ENCODE data around the gene PJVK. TPM values are rescaled to one million over a fixed set of nuclear protein-coding genes. Genes with fewer than 3 reads are reported as not detected.
"Not testable (repeated sequence)": the region's sequence is repeated elsewhere in the genome, so short reads cannot be mapped to it uniquely, and the experiment has no call there.

PJVK gene
- total RNA-seq, 1 donor from 2014 or later = 2.0 TPM

- Mint-ChIP-seq H3K27ac (ENCODE audit: unreplicated experiment) (no peak overlapping the region), H3K4me3 (ENCODE audit: unreplicated experiment) (no peak overlapping the region), H3K9me3 (ENCODE audit: unreplicated experiment) (peaks cover 13% of the 10 kb centered on the region), H3K36me3 (ENCODE audit: unreplicated experiment) (no peaks in the 10 kb centered on the region), H3K27me3 (ENCODE audit: unreplicated experiment) (no peaks in the 10 kb centered on the region), H3K4me1 (ENCODE audit: low read depth, unreplicated experiment) (peaks cover 6% of the 10 kb centered on the region)
- TF ChIP-seq, protein P1, sequence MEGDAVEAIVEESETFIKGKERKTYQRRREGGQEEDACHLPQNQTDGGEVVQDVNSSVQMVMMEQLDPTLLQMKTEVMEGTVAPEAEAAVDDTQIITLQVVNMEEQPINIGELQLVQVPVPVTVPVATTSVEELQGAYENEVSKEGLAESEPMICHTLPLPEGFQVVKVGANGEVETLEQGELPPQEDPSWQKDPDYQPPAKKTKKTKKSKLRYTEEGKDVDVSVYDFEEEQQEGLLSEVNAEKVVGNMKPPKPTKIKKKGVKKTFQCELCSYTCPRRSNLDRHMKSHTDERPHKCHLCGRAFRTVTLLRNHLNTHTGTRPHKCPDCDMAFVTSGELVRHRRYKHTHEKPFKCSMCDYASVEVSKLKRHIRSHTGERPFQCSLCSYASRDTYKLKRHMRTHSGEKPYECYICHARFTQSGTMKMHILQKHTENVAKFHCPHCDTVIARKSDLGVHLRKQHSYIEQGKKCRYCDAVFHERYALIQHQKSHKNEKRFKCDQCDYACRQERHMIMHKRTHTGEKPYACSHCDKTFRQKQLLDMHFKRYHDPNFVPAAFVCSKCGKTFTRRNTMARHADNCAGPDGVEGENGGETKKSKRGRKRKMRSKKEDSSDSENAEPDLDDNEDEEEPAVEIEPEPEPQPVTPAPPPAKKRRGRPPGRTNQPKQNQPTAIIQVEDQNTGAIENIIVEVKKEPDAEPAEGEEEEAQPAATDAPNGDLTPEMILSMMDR (IDR thresholded peaks at IDR 0.05; ENCODE audit: partially characterized antibody, unreplicated experiment) = no peak
- DNase-seq = no peak
Measured at GRCh38 chr2:178417916-178418315, 33.3 kb upstream of the PJVK start.

DNA sequence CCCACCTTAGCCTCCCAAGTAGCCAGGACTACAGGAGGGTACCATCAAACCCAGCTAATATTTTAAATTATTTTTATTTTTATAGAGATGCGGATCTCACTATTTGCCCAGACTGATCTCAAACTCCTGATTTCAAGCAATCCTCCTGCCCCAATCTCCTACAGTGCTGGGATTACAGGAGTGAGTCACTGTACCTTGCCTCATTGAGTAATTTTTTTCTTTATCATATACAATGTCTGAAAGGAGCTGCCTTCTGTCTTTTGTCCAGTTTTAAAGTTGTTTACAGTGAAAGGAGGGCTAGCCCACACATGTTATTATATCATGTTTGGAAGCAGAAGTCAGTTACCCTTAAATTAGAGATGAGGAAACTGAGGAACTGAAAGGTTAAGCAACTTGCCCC lies 32.8 kb upstream of the PJVK start:
- H3K36me3 Mint-ChIP-seq (ENCODE audit: unreplicated experiment) = no peaks in the 10 kb centered on the region
- no peak overlapping the region for H3K4me3 Mint-ChIP-seq (ENCODE audit: unreplicated experiment)
- TF ChIP-seq, protein P1 (IDR thresholded peaks at IDR 0.05; ENCODE audit: partially characterized antibody, unreplicated experiment) = no peak
- DNase-seq = no peak
- no peak overlapping the region for H3K27ac Mint-ChIP-seq (ENCODE audit: unreplicated experiment)
- peaks cover 13% of the 10 kb centered on the region for H3K9me3 Mint-ChIP-seq (ENCODE audit: unreplicated experiment)
- no peaks in the 10 kb centered on the region for H3K27me3 Mint-ChIP-seq (ENCODE audit: unreplicated experiment)
- peaks cover 6% of the 10 kb centered on the region for H3K4me1 Mint-ChIP-seq (ENCODE audit: low read depth, unreplicated experiment)

DNA sequence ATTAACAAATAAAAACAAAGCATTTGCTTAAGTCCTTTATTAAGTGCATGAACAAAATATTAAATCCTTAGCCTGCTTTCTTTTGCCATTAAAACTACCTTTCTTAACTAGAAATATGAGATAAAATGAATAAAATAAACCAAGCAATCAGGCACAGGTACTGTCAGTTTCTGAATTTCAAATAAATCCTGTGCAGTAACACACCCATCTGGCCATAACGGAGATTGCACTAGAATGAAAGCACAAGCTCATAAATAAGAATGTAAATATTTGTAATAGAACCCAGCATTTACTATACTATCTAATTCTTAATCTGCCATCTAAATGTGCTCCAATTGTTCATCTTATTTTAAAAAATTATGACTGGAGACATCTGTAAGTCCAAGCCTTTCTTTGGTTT lies 32.1 kb upstream of the PJVK start:
- Mint-ChIP-seq H3K9me3 (ENCODE audit: unreplicated experiment) (peaks cover 9% of the 10 kb centered on the region), H3K4me1 (ENCODE audit: low read depth, unreplicated experiment) (peaks cover 6% of the 10 kb centered on the region), H3K4me3 (ENCODE audit: unreplicated experiment) (no peak overlapping the region), H3K27ac (ENCODE audit: unreplicated experiment) (no peak overlapping the region), H3K27me3 (ENCODE audit: unreplicated experiment) (no peaks in the 10 kb centered on the region), H3K36me3 (ENCODE audit: unreplicated experiment) (no peaks in the 10 kb centered on the region)
- no peak for DNase-seq
- TF ChIP-seq, protein P1 (IDR thresholded peaks at IDR 0.05; ENCODE audit: partially characterized antibody, unreplicated experiment) = peak; percentile 26

DNA sequence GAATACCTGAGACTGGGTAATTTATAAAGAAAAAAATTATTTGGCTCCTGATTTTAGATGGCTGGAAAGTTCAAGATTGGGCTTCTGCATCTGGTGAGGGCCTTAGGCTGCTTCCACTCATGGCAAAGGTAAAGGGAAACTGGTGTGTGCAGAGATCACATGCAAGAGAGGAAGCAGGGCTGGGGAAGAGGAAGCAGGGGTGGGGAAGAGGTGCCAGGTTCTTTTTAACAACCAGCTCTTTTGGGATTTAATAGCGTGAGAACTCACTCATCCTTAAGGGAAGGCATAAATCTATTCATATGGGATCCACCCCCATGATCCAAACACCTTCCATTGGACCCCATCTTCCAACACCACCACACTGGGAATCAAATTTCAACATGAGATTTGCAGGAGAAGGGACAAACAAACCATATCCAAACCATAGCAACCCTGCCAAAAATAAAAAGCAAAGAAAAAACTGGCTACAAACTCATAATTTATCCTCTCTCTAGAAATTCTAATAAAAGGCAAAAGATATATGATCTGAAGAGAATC lies 30.6 kb upstream of the PJVK start:
- Mint-ChIP-seq H3K4me1 (ENCODE audit: low read depth, unreplicated experiment) (no peaks in the 10 kb centered on the region), H3K27ac (ENCODE audit: unreplicated experiment) (no peak overlapping the region), H3K36me3 (ENCODE audit: unreplicated experiment) (peaks cover 14% of the 10 kb centered on the region), H3K4me3 (ENCODE audit: unreplicated experiment) (no peak overlapping the region), H3K9me3 (ENCODE audit: unreplicated experiment) (peaks cover 6% of the 10 kb centered on the region), H3K27me3 (ENCODE audit: unreplicated experiment) (no peaks in the 10 kb centered on the region)
- no peak for DNase-seq
- TF ChIP-seq, protein P1 (IDR thresholded peaks at IDR 0.05; ENCODE audit: partially characterized antibody, unreplicated experiment) = no peak

GRCh38 chr2:178422097-178422496 lies 29.1 kb upstream of the PJVK start:
- no peak for DNase-seq
- Mint-ChIP-seq H3K4me1 (ENCODE audit: low read depth, unreplicated experiment) (no peaks in the 10 kb centered on the region), H3K9me3 (ENCODE audit: unreplicated experiment) (peaks cover 7% of the 10 kb centered on the region), H3K36me3 (ENCODE audit: unreplicated experiment) (peaks cover 23% of the 10 kb centered on the region), H3K27ac (ENCODE audit: unreplicated experiment) (no peak overlapping the region), H3K27me3 (ENCODE audit: unreplicated experiment) (no peaks in the 10 kb centered on the region), H3K4me3 (ENCODE audit: unreplicated experiment) (no peak overlapping the region)
- TF ChIP-seq, protein P1 (IDR thresholded peaks at IDR 0.05; ENCODE audit: partially characterized antibody, unreplicated experiment) = no peak

DNA sequence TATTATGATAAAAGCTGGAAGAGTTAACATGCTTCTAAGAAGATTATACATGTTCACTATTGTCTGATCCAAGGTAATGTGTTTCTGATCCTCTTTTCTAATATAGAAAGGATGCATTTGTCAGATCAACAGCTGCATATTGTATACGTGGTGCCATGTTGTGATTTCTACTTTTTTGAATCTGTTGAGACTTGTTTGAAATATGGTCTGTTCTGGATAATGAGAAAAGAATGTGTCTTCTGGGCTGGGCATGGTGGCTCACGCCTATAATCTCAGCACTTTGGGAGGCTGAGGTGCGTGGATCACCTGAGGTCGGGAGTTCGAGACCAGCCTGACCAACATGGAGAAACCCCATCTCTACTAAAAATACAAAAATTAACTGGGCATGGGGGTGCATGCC lies 27.4 kb upstream of the PJVK start:
- H3K36me3 Mint-ChIP-seq (ENCODE audit: unreplicated experiment) = peaks cover 25% of the 10 kb centered on the region
- not testable (repeated sequence) for H3K4me3 Mint-ChIP-seq (ENCODE audit: unreplicated experiment); H3K4me1 Mint-ChIP-seq (ENCODE audit: low read depth, unreplicated experiment); DNase-seq; H3K9me3 Mint-ChIP-seq (ENCODE audit: unreplicated experiment); H3K27ac Mint-ChIP-seq (ENCODE audit: unreplicated experiment); H3K27me3 Mint-ChIP-seq (ENCODE audit: unreplicated experiment)

All from glutamatergic neuron (in vitro differentiated cells).